A549 (cell line): ENCODE measurements around the gene BDH1. TPM values are rescaled to one million over a fixed set of nuclear protein-coding genes. Genes with fewer than 3 reads are reported as not detected.

Experiments used
- ATAC-seq, 2 experiments: fragments of 200-7000 bp in 1 of 2; fragments of >200 bp in 1 of 2; cut with Nextera tagmentation in 1 of 2; cut with Tn5 transposase in 1 of 2; 3 replicates each; pipeline versions ENCODE4 v1.8.0 to v1.9.1; 2018 to 2020; ENCODE audit warnings: mild to moderate bottlenecking in 1 of 2, moderate library complexity in 1 of 2
- CTCF ChIA-PET: fragments of 300-600 bp; sonication (Branson Sonifier 250); formaldehyde crosslinking; extraction: SDS; loops from one replicate; lab custom pipeline; 2021; ENCODE audit warnings: antibody characterized with exemption, inconsistent platforms; lab: Yijun Ruan, JAX
- POLR2A ChIA-PET: fragments of 350-600 bp; formaldehyde crosslinking; extraction: SDS; loops from one replicate; lab custom pipeline; 2021; ENCODE audit warnings: antibody characterized with exemption, inconsistent platforms; lab: Yijun Ruan, JAX
- DNase-seq, 2 experiments: peaks; one replicate each; pipeline versions ENCODE4 v3.0.0 to v3.0.0-alpha.2; 2011 to 2016; ENCODE audit warnings: low read depth in 1 of 2, low spot score in 1 of 2
- FAIRE-seq: peaks from 2 replicates; lab custom pipeline; 2011; peaks lifted over from hg19 to GRCh38; lab: Jason Lieb, UNC
- H3K27ac ChIP-seq, 2 experiments: fragments of >200 bp; sonication (Bioruptor Twin); formaldehyde crosslinking; 3 replicates each; pipeline ENCODE4 v1.5.1; 2016 to 2017
- H3K4me1 ChIP-seq: fragments of >200 bp; sonication (Bioruptor Twin); formaldehyde crosslinking; 3 replicates; pipeline ENCODE4 v1.6.1; 2016
- H3K4me2 ChIP-seq: fragments of >200 bp; sonication (Bioruptor Twin); formaldehyde crosslinking; 3 replicates; pipeline ENCODE4 v1.6.1; 2016
- H3K4me3 ChIP-seq: fragments of >200 bp; sonication (Bioruptor Twin); formaldehyde crosslinking; 3 replicates; pipeline ENCODE4 v1.5.1; 2016
- H3K9me3 ChIP-seq: fragments of >200 bp; sonication (Bioruptor Twin); formaldehyde crosslinking; 3 replicates; pipeline ENCODE4 v1.6.1; 2016
- CHD2 ChIP-seq: fragments of 150-350 bp; IDR thresholded peaks from 2 replicates; pipeline ENCODE4 v1.6.1; 2014; ENCODE audit warnings: low read length; ENCODE audit not compliant: partially characterized antibody
- CHD4 ChIP-seq: fragments of 200-600 bp; sonication (generic); IDR thresholded peaks from 2 replicates; pipeline ENCODE4 v1.6.1; 2016; ENCODE audit warnings: antibody characterized with exemption, mild to moderate bottlenecking, borderline replicate concordance
- EHF ChIP-seq: fragments of 250-450 bp; sonication (Bioruptor Pico); IDR thresholded peaks from 2 replicates; pipeline ENCODE4 v1.5.0; 2020; ENCODE audit warnings: mild to moderate bottlenecking
- EP300 ChIP-seq, 2 experiments: fragments of >200 bp; sonication (Bioruptor Twin); formaldehyde crosslinking; IDR thresholded peaks; 2 replicates in 1 of 2; 3 replicates in 1 of 2; pipeline ENCODE4 v1.6.1; 2016 to 2017
- FOXS1 ChIP-seq: fragments of 250-450 bp; sonication (Bioruptor Pico); IDR thresholded peaks from 2 replicates; pipeline ENCODE4 v1.5.0; 2020; ENCODE audit warnings: mild to moderate bottlenecking, moderate library complexity
- GATA3 ChIP-seq: IDR thresholded peaks from 2 replicates; pipeline ENCODE4 v1.6.1; 2012; ENCODE audit warnings: borderline replicate concordance
- HOXA7 ChIP-seq: fragments of 250-450 bp; sonication (Bioruptor Pico); IDR thresholded peaks from 2 replicates; pipeline ENCODE4 v1.5.0; 2020; ENCODE audit warnings: mild to moderate bottlenecking, moderate library complexity
- JUN ChIP-seq, 2 experiments: fragments of >200 bp; sonication (Bioruptor Twin); formaldehyde crosslinking; IDR thresholded peaks; 2 replicates in 1 of 2; 3 replicates in 1 of 2; pipeline ENCODE4 v1.6.1; 2016 to 2017
- KDM1A ChIP-seq: fragments of 200-600 bp; sonication (generic); IDR thresholded peaks from 2 replicates; pipeline ENCODE4 v1.6.1; 2016; ENCODE audit warnings: low read depth, mild to moderate bottlenecking
- NPAS2 ChIP-seq: fragments of 250-450 bp; sonication (Bioruptor Pico); IDR thresholded peaks from 2 replicates; pipeline ENCODE4 v1.8.0; 2022; ENCODE audit warnings: mild to moderate bottlenecking, moderate library complexity, borderline replicate concordance
- NR3C1 ChIP-seq: fragments of >200 bp; sonication (Bioruptor Twin); formaldehyde crosslinking; IDR thresholded peaks from 3 replicates; pipeline ENCODE4 v1.6.1; 2017
- POLR2A ChIP-seq: IDR thresholded peaks from 2 replicates; pipeline ENCODE4 v1.6.1; 2012; ENCODE audit warnings: mild to moderate bottlenecking, low read length
- RCOR1 ChIP-seq: fragments of 150-350 bp; IDR thresholded peaks from 2 replicates; pipeline ENCODE4 v1.6.1; 2014; ENCODE audit warnings: antibody characterized with exemption, low read length, low read depth
- RFX5 ChIP-seq: fragments of 450-650 bp; IDR thresholded peaks from 2 replicates; pipeline ENCODE4 v1.7.1; 2014; ENCODE audit warnings: antibody characterized with exemption, mild to moderate bottlenecking, moderate library complexity
- TFCP2L1 ChIP-seq: fragments of 250-450 bp; sonication (Bioruptor Pico); IDR thresholded peaks from 2 replicates; pipeline ENCODE4 v1.5.0; 2021; ENCODE audit warnings: mild to moderate bottlenecking
- ZFP36 ChIP-seq: fragments of 450-650 bp; IDR thresholded peaks from 2 replicates; pipeline ENCODE4 v1.6.1; 2014; ENCODE audit warnings: borderline replicate concordance; ENCODE audit not compliant: partially characterized antibody
- ZNF302 ChIP-seq: fragments of 250-450 bp; sonication (Bioruptor Pico); IDR thresholded peaks from 2 replicates; pipeline ENCODE4 v1.9.0; 2021; ENCODE audit warnings: inconsistent platforms, mild to moderate bottlenecking, moderate library complexity
- WGBS: methylation state at CpG from one replicate; pipeline ENCODE4 v1.1.6; 2017; ENCODE audit errors: missing lambda C conversion rate; 5-methylcytosine and 5-hydroxymethylcytosine counted together
- polyA plus RNA-seq, 4 experiments: library from polyadenylated mRNA; depleted of rRNA in 3 of 4; stranded (reverse); fragments of >200 nt; fragmentation: RNase III in 1 of 4; extraction: RNeasy Plus Mini Kit Qiagen cat#74134 plus additional on column Dnase treatment in 1 of 4; gene quantifications; 2 replicates in 3 of 4; 3 replicates in 1 of 4; pipeline ENCODE4 v1.2.3, GENCODE V29; 2011 to 2017
- TF ChIP-seq, protein P1 (sequence below): fragments of >200 bp; sonication (Bioruptor Twin); formaldehyde crosslinking; IDR thresholded peaks from 2 replicates; pipeline ENCODE4 v1.6.1; 2016
- TF ChIP-seq, protein P2 (sequence below): IDR thresholded peaks from 2 replicates; pipeline ENCODE4 v1.6.1; 2012
- TF ChIP-seq, protein P3 (sequence below): fragments of 250-450 bp; sonication (Bioruptor Pico); IDR thresholded peaks from 2 replicates; pipeline ENCODE4 v1.5.0; 2020; ENCODE audit warnings: low read depth, mild to moderate bottlenecking, moderate library complexity
- TF ChIP-seq, protein P4 (sequence below): fragments of 150-350 bp; IDR thresholded peaks from 2 replicates; pipeline ENCODE4 v1.6.1; 2014; ENCODE audit warnings: low read depth, mild to moderate bottlenecking, low read length
- TF ChIP-seq, protein P5 (sequence below): fragments of 450-650 bp; IDR thresholded peaks from 2 replicates; pipeline ENCODE4 v1.6.1; 2014; ENCODE audit warnings: antibody characterized with exemption

Gene BDH1
- polyA plus RNA-seq, 2 of the 4 experiments (the other 2 are of a cell fraction), result 3.1 to 4.6 TPM

DNA sequence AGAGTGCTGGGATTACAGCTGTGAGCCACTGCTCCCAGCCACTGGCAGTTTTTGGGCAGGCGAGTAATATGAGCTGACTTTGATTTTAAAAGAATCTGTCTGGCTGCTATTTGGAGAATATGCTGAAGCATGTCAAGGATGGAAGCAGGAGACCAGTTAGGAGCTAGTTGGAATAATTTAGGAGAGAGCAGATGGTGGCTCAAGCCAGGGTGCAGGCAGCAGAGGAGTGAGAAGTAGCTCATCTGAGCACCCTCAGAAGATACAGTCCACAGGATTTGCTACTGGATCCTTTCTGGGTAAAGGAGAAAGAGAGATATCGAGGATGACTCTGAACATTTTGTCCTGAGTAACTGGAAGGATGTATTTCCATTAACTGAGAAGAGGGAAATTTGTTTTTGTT lies 30.4 kb upstream of the BDH1 start:
- POLR2A ChIA-PET, result no interaction called here
- no peak for FAIRE-seq
- DNase-seq, result no peak
- Histone ChIP-seq H3K9me3 (no peaks in the 10 kb centered on the region), H3K4me3 (no peak overlapping the region), H3K4me1 (peaks cover 11% of the 10 kb centered on the region), H3K27ac (no peak overlapping the region), H3K4me2 (no peak overlapping the region)
- CTCF ChIA-PET, result interaction anchor here (1.2 to 4.6 kb wide), 2 partner anchors 13 to 330 kb away, joined by 3 to 20 read pairs; no protein-coding TSS in a partner anchor
- no peak for ATAC-seq
- 81% methylated on average over 2 of the region's 2 CpGs for WGBS
- TF ChIP-seq TFCP2L1 (CRISPR knock-in tag), result no peak
- TF ChIP-seq RCOR1, result no peak
- no peak for TF ChIP-seq EHF (CRISPR knock-in tag)
- TF ChIP-seq, protein P1, sequence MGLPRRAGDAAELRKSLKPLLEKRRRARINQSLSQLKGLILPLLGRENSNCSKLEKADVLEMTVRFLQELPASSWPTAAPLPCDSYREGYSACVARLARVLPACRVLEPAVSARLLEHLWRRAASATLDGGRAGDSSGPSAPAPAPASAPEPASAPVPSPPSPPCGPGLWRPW, result no peak
- no peak for TF ChIP-seq EP300 (IDR thresholded peaks at IDR 0.05)
- TF ChIP-seq JUN (IDR thresholded peaks at IDR 0.05), result no peak
- TF ChIP-seq GATA3, result no peak
- TF ChIP-seq HOXA7 (CRISPR knock-in tag), result no peak
- no peak for TF ChIP-seq KDM1A
- no peak for TF ChIP-seq ZNF302 (CRISPR knock-in tag)
- TF ChIP-seq FOXS1 (CRISPR knock-in tag), result no peak
- TF ChIP-seq, protein P2, sequence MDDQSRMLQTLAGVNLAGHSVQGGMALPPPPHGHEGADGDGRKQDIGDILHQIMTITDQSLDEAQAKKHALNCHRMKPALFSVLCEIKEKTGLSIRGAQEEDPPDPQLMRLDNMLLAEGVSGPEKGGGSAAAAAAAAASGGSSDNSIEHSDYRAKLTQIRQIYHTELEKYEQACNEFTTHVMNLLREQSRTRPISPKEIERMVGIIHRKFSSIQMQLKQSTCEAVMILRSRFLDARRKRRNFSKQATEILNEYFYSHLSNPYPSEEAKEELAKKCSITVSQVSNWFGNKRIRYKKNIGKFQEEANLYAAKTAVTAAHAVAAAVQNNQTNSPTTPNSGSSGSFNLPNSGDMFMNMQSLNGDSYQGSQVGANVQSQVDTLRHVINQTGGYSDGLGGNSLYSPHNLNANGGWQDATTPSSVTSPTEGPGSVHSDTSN, result no peak
- TF ChIP-seq, protein P3, sequence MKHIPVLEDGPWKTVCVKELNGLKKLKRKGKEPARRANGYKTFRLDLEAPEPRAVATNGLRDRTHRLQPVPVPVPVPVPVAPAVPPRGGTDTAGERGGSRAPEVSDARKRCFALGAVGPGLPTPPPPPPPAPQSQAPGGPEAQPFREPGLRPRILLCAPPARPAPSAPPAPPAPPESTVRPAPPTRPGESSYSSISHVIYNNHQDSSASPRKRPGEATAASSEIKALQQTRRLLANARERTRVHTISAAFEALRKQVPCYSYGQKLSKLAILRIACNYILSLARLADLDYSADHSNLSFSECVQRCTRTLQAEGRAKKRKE (CRISPR knock-in tag), result no peak
- TF ChIP-seq ZFP36, result no peak
- TF ChIP-seq CHD2, result no peak
- TF ChIP-seq CHD4, result no peak
- TF ChIP-seq NR3C1, result no peak

DNA sequence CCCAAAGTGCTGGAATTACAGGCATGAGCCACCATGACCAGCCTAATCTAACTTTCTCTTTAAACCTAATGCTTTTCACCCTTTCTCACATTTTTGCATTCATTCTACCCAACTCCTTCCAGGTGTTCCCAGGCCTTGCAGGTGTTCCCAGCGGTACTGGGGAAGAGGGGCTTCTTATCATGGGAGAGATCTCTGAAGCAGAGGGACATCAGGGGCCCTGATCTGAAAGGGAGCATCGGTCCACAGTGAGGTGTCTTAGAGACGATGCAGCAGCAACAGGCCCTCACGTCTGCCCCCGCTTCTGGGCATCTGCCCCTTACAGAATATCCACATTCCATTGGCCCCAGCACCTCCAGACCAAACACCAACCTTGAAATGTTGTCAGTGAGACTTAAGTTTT lies 29.0 kb upstream of the BDH1 start:
- no peak overlapping the region for H3K4me3 ChIP-seq
- CTCF ChIA-PET, result interaction anchor here (1.8 kb wide), 1 partner anchor 328 kb away, joined by 4 read pairs; no protein-coding TSS in a partner anchor
- no peak for DNase-seq
- TF ChIP-seq GATA3 (no peak), ZFP36 (no peak), NR3C1 (no peak), CHD4 (no peak), ZNF302 (CRISPR knock-in tag) (no peak), POLR2A (no peak)
- TF ChIP-seq, protein P4, sequence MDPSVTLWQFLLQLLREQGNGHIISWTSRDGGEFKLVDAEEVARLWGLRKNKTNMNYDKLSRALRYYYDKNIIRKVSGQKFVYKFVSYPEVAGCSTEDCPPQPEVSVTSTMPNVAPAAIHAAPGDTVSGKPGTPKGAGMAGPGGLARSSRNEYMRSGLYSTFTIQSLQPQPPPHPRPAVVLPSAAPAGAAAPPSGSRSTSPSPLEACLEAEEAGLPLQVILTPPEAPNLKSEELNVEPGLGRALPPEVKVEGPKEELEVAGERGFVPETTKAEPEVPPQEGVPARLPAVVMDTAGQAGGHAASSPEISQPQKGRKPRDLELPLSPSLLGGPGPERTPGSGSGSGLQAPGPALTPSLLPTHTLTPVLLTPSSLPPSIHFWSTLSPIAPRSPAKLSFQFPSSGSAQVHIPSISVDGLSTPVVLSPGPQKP, result no peak
- TF ChIP-seq, protein P5, sequence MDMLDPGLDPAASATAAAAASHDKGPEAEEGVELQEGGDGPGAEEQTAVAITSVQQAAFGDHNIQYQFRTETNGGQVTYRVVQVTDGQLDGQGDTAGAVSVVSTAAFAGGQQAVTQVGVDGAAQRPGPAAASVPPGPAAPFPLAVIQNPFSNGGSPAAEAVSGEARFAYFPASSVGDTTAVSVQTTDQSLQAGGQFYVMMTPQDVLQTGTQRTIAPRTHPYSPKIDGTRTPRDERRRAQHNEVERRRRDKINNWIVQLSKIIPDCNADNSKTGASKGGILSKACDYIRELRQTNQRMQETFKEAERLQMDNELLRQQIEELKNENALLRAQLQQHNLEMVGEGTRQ, result no peak
- WGBS, result 89% methylated on average over 5 of the region's 5 CpGs
- no peaks in the 10 kb centered on the region for H3K9me3 ChIP-seq
- POLR2A ChIA-PET, result no interaction called here
- no peak for ATAC-seq
- no peaks in the 10 kb centered on the region for H3K4me1 ChIP-seq
- no peak overlapping the region for H3K4me2 ChIP-seq
- no peak overlapping the region for H3K27ac ChIP-seq
- FAIRE-seq, result no peak

DNA sequence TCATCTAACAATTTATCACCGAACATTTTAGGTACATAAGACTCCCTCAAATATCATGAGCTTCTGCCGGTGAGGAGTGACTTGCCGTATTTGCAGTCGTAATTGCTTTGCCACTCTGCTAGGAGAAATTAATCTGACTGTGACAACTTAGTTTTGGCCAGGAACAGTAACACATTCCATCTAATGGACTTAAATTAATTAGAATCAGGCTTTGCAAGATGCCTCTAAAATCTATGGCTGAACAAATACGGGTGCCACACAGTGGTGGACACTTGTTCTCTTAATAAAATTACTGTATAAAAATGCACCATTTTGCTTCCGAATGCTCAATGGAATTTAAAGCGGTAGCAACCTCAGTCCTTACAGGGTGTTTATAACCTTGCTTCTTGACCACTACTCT lies 27.6 kb upstream of the BDH1 start:
- no peaks in the 10 kb centered on the region for H3K4me1 ChIP-seq
- TF ChIP-seq RFX5 (no peak), TFCP2L1 (CRISPR knock-in tag) (no peak), FOXS1 (CRISPR knock-in tag) (no peak), NPAS2 (CRISPR knock-in tag) (no peak), CHD4 (no peak)
- TF ChIP-seq, protein P3 (CRISPR knock-in tag), result no peak
- ChIA-PET CTCF (interaction anchor here (1.0 to 1.9 kb wide), 2 partner anchors 10 to 16 kb away, joined by 3 to 12 read pairs; no protein-coding TSS in a partner anchor), POLR2A (no interaction called here)
- no peak for FAIRE-seq
- DNase-seq, result no peak
- H3K27ac ChIP-seq, result no peak overlapping the region
- no peak overlapping the region for H3K4me2 ChIP-seq
- no peaks in the 10 kb centered on the region for H3K9me3 ChIP-seq
- no peak for ATAC-seq
- H3K4me3 ChIP-seq, result no peak overlapping the region
- WGBS, result 80% methylated on average over 7 of the region's 7 CpGs
